PC-9 (cell line): ENCODE data around the gene PCNX3.

ENCODE experiments used
- CTCF ChIP-seq: fragments of 200-600 bp; sonication (generic); conservative IDR thresholded peaks from 2 replicates; pipeline ENCODE4 v1.6.1; 2017; ENCODE audit warnings: mixed run types, antibody characterized with exemption, mild to moderate bottlenecking, moderate library complexity
- EZH2 ChIP-seq: fragments of 200-600 bp; sonication (generic); IDR thresholded peaks from 2 replicates; pipeline ENCODE4 v1.8.0; 2017; ENCODE audit warnings: antibody characterized with exemption, low read depth

DNA sequence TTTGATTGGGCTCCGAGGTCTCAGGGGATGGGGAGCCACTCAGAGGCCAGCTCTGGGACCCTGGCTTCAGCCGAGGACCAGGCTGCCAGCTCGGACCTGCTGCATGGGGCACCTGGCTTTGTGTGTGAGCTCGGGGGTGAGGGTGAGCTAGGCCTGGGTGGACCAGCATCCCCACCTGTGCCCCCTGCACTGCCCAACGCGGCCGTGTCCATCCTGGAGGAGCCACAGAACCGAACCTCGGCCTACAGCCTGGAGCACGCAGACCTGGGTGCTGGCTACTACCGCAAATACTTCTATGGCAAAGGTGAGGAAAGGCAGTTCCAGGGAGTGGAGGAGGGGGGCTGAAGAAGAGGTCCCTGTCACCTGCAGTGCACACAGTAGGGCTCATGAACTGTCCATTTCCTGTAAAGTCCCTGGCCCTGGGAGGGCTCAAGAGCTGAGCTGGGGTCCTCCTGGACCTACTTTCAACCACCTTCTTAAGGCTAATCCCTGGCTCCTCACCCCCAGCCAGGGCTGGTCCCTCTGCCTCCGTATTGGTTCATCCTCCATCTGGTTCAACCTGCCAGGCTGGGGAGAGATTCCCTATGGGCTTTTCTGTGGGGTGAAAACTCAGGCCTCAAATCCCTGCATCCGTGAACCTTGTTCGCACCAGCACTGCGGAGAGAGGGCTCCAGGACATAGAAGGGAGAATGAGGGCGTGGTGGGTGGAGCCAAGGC lies 25.9 kb downstream of the PCNX3 start:
- TF ChIP-seq CTCF (no peak), EZH2 (no peak)
